ENCODE measurements around the gene LEFTY1. TPM values are rescaled to one million over a fixed set of nuclear protein-coding genes. Genes with fewer than 3 reads are reported as not detected.
"Not testable (repeated sequence)": the region's sequence is repeated elsewhere in the genome, so short reads cannot be mapped to it uniquely, and the experiment has no call there.

The LEFTY1 gene
- total RNA-seq, 1 donor from 2014 or later = 0.40 TPM

DNA sequence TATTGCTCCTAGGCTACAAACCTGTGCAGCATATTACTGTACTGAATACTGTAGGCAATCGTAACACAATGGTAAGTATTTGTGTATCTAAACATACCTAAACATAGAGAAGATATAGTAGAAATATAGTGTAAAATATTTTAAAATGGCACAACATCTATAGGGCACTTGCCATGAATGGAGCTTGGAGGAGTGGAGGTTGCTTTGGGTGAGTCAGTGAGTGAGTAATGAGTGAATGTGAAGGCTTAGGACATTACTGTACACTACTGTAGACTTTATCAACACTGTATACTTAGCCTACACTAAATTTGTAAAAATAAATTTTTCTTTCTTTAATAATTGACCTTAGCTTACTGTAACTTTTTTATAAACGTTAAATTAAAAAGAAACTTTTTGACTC is 44.1 kb upstream of the LEFTY1 start:
- Mint-ChIP-seq H3K4me3 (ENCODE audit: unreplicated experiment) (no peak overlapping the region), H3K4me1 (ENCODE audit: unreplicated experiment) (no peaks in the 10 kb centered on the region), H3K9me3 (ENCODE audit: unreplicated experiment) (no peaks in the 10 kb centered on the region), H3K36me3 (ENCODE audit: unreplicated experiment) (no peaks in the 10 kb centered on the region), H3K27me3 (ENCODE audit: unreplicated experiment) (no peaks in the 10 kb centered on the region), H3K27ac (ENCODE audit: unreplicated experiment) (no peak overlapping the region)
- DNase-seq (ENCODE audit: extremely low spot score, unreplicated experiment) = no peak
- TF ChIP-seq, protein P1, sequence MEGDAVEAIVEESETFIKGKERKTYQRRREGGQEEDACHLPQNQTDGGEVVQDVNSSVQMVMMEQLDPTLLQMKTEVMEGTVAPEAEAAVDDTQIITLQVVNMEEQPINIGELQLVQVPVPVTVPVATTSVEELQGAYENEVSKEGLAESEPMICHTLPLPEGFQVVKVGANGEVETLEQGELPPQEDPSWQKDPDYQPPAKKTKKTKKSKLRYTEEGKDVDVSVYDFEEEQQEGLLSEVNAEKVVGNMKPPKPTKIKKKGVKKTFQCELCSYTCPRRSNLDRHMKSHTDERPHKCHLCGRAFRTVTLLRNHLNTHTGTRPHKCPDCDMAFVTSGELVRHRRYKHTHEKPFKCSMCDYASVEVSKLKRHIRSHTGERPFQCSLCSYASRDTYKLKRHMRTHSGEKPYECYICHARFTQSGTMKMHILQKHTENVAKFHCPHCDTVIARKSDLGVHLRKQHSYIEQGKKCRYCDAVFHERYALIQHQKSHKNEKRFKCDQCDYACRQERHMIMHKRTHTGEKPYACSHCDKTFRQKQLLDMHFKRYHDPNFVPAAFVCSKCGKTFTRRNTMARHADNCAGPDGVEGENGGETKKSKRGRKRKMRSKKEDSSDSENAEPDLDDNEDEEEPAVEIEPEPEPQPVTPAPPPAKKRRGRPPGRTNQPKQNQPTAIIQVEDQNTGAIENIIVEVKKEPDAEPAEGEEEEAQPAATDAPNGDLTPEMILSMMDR (IDR thresholded peaks at IDR 0.05) = no peak

DNA sequence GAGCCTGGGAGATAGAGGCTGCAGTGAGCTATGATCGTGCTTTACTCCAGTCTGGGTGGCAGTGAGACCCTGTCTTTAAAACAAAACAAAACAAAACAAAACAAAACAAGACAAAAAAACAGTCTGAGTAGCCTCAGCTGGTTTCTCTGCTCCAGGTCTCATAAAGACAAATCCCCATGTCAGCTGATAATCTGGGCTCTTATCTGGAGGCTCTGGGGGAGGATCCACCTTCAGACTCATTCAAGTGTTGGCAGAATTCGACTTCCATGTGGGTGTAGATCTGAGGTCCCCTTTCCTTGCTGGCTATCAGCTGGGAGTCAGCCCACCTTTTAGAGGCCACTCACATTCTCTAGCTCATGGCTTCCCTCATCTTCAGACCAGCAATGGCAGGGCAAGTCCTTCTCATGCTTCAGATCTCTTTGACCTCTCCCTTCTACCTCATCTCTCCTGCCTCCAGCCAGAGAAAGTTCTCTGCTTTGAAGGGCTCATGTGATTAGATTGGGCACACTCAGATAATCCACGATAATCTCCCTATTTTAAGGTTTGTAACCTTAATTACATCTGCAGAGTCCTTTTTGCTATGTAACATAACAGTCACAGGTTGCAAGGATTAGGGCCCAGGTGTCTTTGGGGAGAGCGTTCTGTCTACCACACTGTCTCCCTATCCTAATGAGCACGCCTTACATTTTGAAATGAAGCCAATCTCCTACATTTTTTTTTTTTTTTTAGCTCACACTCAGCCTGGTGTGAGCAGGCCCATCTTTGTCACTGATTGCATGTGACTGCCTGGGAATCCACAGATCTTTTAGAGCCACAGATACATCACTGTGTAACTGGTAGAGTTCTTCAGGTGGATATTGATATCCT is 42.6 kb upstream of the LEFTY1 start:
- H3K9me3 Mint-ChIP-seq (ENCODE audit: unreplicated experiment) = no peaks in the 10 kb centered on the region
- H3K27me3 Mint-ChIP-seq (ENCODE audit: unreplicated experiment) = no peaks in the 10 kb centered on the region

GRCh38 chr1:225930566-225930965 is 41.6 kb upstream of the LEFTY1 start:
- Mint-ChIP-seq H3K4me1 (ENCODE audit: unreplicated experiment) (no peaks in the 10 kb centered on the region), H3K36me3 (ENCODE audit: unreplicated experiment) (no peaks in the 10 kb centered on the region), H3K4me3 (ENCODE audit: unreplicated experiment) (no peak overlapping the region), H3K27me3 (ENCODE audit: unreplicated experiment) (no peaks in the 10 kb centered on the region), H3K9me3 (ENCODE audit: unreplicated experiment) (no peaks in the 10 kb centered on the region), H3K27ac (ENCODE audit: unreplicated experiment) (no peak overlapping the region)
- TF ChIP-seq, protein P1 (IDR thresholded peaks at IDR 0.05) = no peak
- DNase-seq (ENCODE audit: extremely low spot score, unreplicated experiment) = no peak

More for the DNA sequence above, 42.6 kb upstream of the LEFTY1 start:
- DNase-seq (ENCODE audit: extremely low spot score, unreplicated experiment) = no peak
- TF ChIP-seq, protein P1 (IDR thresholded peaks at IDR 0.05) = no peak
- H3K36me3 Mint-ChIP-seq (ENCODE audit: unreplicated experiment) = no peaks in the 10 kb centered on the region
- H3K27ac Mint-ChIP-seq (ENCODE audit: unreplicated experiment) = no peak overlapping the region
- no peak overlapping the region for H3K4me3 Mint-ChIP-seq (ENCODE audit: unreplicated experiment)
- H3K4me1 Mint-ChIP-seq (ENCODE audit: unreplicated experiment) = no peaks in the 10 kb centered on the region

- not testable (repeated sequence) for H3K4me1 Mint-ChIP-seq (ENCODE audit: unreplicated experiment); H3K4me3 Mint-ChIP-seq (ENCODE audit: unreplicated experiment); H3K27me3 Mint-ChIP-seq (ENCODE audit: unreplicated experiment); H3K36me3 Mint-ChIP-seq (ENCODE audit: unreplicated experiment); H3K27ac Mint-ChIP-seq (ENCODE audit: unreplicated experiment); DNase-seq (ENCODE audit: extremely low spot score, unreplicated experiment); H3K9me3 Mint-ChIP-seq (ENCODE audit: unreplicated experiment)
These were observed 40.5 kb upstream of the LEFTY1 start for GRCh38 chr1:225929462-225929861.

DNA sequence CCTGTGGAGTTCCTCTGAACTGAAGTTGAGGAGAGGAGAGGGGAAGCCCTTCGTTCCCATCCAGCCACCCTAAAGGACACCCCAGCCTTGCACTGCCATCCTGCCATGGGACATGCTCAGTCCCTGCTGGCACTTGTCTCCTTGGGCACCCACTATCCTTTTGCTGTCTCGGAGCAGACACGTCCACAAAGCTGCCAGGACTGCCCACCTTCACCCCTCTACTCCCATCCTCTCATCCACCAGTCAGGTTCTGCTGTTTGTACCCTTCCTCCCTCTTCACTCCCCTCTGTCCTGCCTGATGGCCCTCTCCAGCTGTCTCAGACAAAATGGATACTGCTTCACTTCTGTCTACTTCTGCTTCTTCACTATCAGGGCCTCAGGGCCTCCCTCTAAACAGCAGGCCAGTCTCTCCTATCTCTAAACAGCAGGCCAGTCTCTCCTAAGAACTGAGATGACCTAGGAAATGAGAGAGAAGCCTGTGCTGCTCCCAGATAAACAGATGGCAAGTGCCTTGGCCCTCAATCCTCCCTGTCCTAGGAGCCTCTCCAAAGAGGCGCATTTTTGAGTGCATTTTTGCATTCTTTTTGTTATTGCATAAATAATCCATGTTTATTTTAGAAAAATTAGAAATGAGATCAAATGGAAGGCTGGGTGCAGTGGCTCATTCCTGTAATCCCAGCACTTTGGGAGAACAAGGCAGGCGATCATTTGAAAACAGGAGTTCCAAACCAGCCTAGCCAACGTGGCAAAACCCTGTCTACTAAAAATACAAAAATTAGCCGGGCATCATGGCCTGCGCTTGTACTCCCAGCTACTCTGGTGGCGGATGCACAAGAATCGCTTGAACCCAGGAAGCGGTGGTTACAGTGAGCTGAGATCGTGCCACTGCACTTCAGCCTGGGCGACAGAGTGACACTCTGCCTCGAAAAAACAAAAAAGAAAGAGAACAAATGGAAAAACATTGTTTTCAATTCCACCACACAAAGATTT is 39.5 kb upstream of the LEFTY1 start:
- Mint-ChIP-seq H3K27me3 (ENCODE audit: unreplicated experiment) (no peaks in the 10 kb centered on the region), H3K4me3 (ENCODE audit: unreplicated experiment) (no peak overlapping the region), H3K4me1 (ENCODE audit: unreplicated experiment) (peaks cover 5% of the 10 kb centered on the region), H3K9me3 (ENCODE audit: unreplicated experiment) (no peaks in the 10 kb centered on the region), H3K36me3 (ENCODE audit: unreplicated experiment) (no peaks in the 10 kb centered on the region), H3K27ac (ENCODE audit: unreplicated experiment) (no peak overlapping the region)
- TF ChIP-seq, protein P1 (IDR thresholded peaks at IDR 0.05) = no peak
- DNase-seq (ENCODE audit: extremely low spot score, unreplicated experiment) = no peak

All from osteocyte (in vitro differentiated cells).